ENCODE results near the gene ARHGEF28. TPM values are rescaled to one million over a fixed set of nuclear protein-coding genes. Genes with fewer than 3 reads are reported as not detected.

ARHGEF28 gene
- total and polyA plus RNA-seq, 2 of the 13 experiments (the other 11 are each of a cell fraction or from before 2014, with no cell fraction given): 17.4 to 34.1 TPM

GRCh38 chr5:73890569-73890968 lies 264.6 kb downstream of the ARHGEF28 start:
- no peak overlapping the region for H3K9ac ChIP-seq (ENCODE audit: insufficient read depth, low read depth, low read length)
- H3K36me3 ChIP-seq (replicated peaks in 1 of 2; ENCODE audit: control insufficient read depth in 1 of 2, insufficient read depth in 2 of 2, low read length in 2 of 2): peaks cover 27 to 85% of the 10 kb centered on the region in 2 experiments
- CTCF ChIA-PET (ENCODE audit: low intra/inter-chr PET ratio, low total read pairs): no interaction called here
- H3K4me2 ChIP-seq (ENCODE audit: low read depth, low read length): no peak overlapping the region
- intact Hi-C loops (cut with micrococcal nuclease; ENCODE audit: unreplicated experiment): no loop called here
- H4K20me1 ChIP-seq (ENCODE audit: insufficient read depth, low read length): no peaks in the 10 kb centered on the region
- H3K9me3 ChIP-seq (ENCODE audit: low read length): no peaks in the 10 kb centered on the region
- H3K4me1 ChIP-seq (ENCODE audit: insufficient read depth, low read length): peaks cover 22% of the 10 kb centered on the region
- 100% methylated on average over 4 of the region's 4 CpGs for WGBS (ENCODE audit: low lambda C conversion rate)
- POLR2A ChIA-PET: no interaction called here
- ATAC-seq: no peak
- H3K27ac ChIP-seq (ENCODE audit: extremely low read length, insufficient read depth, low read length): no peak overlapping the region
- H3K79me2 ChIP-seq (ENCODE audit: insufficient read depth, low read length): no peaks in the 10 kb centered on the region
- no peaks in the 10 kb centered on the region for H3K27me3 ChIP-seq (ENCODE audit: control insufficient read depth in 1 of 2, insufficient read depth in 2 of 2, low read length in 2 of 2)
- in situ Hi-C loops (cut with HindIII; ENCODE audit: extremely low pct_ligation_motif_present, low pct_unique_long_range_greater_than_20kb): no loop called here
- no peak for TF ChIP-seq BCLAF1 (IDR thresholded peaks at IDR 0.05)
- no peak for TF ChIP-seq ZNF678 (CRISPR knock-in tag; IDR thresholded peaks at IDR 0.05)
- TF ChIP-seq ZHX1 (CRISPR knock-in tag; IDR thresholded peaks at IDR 0.05; ENCODE audit: low read depth): no peak
- TF ChIP-seq ZNF652 (CRISPR knock-in tag; IDR thresholded peaks at IDR 0.05; ENCODE audit: borderline replicate concordance, low read depth): no peak
- TF ChIP-seq STAT5B (CRISPR knock-in tag; IDR thresholded peaks at IDR 0.05): no peak
- TF ChIP-seq ZNF639 (CRISPR knock-in tag; conservative IDR thresholded peaks at IDR 0.05): no peak
- DNase-seq (ENCODE audit: low spot score): no peak
- no TSS peak for BruUV-seq (replicated peaks)
- H2AFZ ChIP-seq (ENCODE audit: low read length): no peak overlapping the region
- no peak overlapping the region for H3K4me3 ChIP-seq (replicated peaks in 1 of 3; ENCODE audit: insufficient read depth in 1 of 3, low read depth in 2 of 3, low read length in 3 of 3)
- no peak for FAIRE-seq
